ENCODE data around the gene C10orf90. TPM values are rescaled to one million over a fixed set of nuclear protein-coding genes. Genes with fewer than 3 reads are reported as not detected.

The C10orf90 gene
- total and polyA plus RNA-seq, 4 donors: 0.05 to 0.25 TPM; not detected in 2

DNA sequence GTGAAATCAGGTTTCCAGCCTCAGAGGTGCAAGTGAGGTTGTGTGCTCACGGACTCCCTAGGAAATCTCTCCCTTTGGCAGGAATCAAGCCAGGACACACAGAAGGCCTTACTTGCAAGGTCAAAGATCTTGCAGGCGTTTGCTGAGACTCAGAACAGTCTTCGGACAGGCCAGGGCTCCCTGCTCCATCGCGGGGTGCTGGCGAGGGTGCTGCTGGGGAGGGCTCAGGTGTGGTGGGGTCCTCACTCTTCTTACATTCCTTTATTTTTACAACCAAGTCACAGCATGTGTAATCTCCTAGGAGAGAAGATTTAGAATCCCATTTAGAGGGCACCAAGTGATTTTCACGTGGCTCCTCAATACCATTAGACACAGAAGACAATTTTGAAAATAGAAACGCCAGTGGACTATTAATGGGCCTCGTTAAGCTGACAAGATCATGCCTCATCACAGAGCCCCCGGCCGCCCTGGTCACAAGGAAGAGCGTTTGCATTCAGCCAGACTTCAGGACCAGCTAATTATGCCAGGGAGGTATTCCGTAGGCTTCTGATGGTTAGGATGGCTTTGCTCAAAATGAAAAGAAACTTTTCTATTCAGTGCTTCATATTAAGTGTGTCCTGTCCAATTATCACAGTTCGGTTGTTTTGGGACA is 209.1 kb downstream of the C10orf90 start (continued):
- TF ChIP-seq, protein P1, sequence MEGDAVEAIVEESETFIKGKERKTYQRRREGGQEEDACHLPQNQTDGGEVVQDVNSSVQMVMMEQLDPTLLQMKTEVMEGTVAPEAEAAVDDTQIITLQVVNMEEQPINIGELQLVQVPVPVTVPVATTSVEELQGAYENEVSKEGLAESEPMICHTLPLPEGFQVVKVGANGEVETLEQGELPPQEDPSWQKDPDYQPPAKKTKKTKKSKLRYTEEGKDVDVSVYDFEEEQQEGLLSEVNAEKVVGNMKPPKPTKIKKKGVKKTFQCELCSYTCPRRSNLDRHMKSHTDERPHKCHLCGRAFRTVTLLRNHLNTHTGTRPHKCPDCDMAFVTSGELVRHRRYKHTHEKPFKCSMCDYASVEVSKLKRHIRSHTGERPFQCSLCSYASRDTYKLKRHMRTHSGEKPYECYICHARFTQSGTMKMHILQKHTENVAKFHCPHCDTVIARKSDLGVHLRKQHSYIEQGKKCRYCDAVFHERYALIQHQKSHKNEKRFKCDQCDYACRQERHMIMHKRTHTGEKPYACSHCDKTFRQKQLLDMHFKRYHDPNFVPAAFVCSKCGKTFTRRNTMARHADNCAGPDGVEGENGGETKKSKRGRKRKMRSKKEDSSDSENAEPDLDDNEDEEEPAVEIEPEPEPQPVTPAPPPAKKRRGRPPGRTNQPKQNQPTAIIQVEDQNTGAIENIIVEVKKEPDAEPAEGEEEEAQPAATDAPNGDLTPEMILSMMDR (IDR thresholded peaks at IDR 0.05; ENCODE audit: low read depth, low read length, missing input control): no peak
- TF ChIP-seq, protein P2, sequence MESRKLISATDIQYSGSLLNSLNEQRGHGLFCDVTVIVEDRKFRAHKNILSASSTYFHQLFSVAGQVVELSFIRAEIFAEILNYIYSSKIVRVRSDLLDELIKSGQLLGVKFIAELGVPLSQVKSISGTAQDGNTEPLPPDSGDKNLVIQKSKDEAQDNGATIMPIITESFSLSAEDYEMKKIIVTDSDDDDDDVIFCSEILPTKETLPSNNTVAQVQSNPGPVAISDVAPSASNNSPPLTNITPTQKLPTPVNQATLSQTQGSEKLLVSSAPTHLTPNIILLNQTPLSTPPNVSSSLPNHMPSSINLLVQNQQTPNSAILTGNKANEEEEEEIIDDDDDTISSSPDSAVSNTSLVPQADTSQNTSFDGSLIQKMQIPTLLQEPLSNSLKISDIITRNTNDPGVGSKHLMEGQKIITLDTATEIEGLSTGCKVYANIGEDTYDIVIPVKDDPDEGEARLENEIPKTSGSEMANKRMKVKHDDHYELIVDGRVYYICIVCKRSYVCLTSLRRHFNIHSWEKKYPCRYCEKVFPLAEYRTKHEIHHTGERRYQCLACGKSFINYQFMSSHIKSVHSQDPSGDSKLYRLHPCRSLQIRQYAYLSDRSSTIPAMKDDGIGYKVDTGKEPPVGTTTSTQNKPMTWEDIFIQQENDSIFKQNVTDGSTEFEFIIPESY (IDR thresholded peaks at IDR 0.05): no peak
- TF ChIP-seq TAF1 (conservative IDR thresholded peaks at IDR 0.05) (no peak), NR2F2 (IDR thresholded peaks at IDR 0.05) (no peak), EGR1 (IDR thresholded peaks at IDR 0.05; ENCODE audit: low read depth in 2 of 2) (no peak)

DNA sequence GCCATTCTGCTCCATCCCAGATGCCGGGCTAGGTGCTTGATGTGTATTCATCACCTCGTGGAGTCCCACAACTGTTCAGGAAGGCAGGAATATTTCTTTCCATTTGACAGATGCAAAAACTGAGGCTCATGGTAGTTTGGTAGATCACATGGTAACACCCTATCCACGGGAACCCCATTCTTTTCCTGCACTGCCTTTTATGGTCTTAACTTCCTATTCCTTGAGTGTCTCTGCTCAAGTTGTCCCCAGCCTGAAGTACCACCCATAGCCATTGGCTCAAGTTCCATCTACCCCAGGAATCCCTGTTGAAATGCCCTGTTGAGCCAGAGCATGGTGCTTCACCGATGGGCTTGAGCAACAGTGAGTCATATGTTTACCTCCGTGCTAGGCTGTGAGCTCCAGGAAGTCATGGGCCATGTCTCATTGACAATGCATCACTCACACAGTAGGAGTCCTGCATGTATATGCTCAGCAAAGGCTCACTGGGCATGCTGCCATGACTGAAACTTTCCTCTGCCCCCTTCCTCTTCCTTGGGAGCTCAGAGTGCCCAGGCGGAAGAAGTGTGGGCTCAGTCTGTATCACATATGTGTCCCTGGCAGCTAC is 210.5 kb downstream of the C10orf90 start:
- Histone ChIP-seq H3K36me3 (ENCODE audit: control insufficient read depth in 4 of 4, insufficient read depth in 3 of 4, low read depth in 1 of 4, low read length in 3 of 4) (no peaks in the 10 kb centered on the region), H3K9me3 (ENCODE audit: control insufficient read depth in 4 of 4, low read length in 3 of 4) (no peaks in the 10 kb centered on the region), H3K27me3 (ENCODE audit: control insufficient read depth in 4 of 4, insufficient read depth in 4 of 4, low read length in 3 of 4) (peaks cover 0 to 7% (median 2%) of the 10 kb centered on the region in 4 donors), H3K4me3 (ENCODE audit: low read depth in 1 of 3, low read length in 3 of 3) (no peak overlapping the region), H3K9ac (ENCODE audit: low read depth in 1 of 2, low read length in 2 of 2) (no peak overlapping the region), H3K4me1 (ENCODE audit: control insufficient read depth in 4 of 4, insufficient read depth in 4 of 4, low read length in 3 of 4) (no peaks in the 10 kb centered on the region), H3K27ac (ENCODE audit: low read depth in 1 of 2, low read length in 2 of 2) (no peak overlapping the region)
- TF ChIP-seq, protein P3, sequence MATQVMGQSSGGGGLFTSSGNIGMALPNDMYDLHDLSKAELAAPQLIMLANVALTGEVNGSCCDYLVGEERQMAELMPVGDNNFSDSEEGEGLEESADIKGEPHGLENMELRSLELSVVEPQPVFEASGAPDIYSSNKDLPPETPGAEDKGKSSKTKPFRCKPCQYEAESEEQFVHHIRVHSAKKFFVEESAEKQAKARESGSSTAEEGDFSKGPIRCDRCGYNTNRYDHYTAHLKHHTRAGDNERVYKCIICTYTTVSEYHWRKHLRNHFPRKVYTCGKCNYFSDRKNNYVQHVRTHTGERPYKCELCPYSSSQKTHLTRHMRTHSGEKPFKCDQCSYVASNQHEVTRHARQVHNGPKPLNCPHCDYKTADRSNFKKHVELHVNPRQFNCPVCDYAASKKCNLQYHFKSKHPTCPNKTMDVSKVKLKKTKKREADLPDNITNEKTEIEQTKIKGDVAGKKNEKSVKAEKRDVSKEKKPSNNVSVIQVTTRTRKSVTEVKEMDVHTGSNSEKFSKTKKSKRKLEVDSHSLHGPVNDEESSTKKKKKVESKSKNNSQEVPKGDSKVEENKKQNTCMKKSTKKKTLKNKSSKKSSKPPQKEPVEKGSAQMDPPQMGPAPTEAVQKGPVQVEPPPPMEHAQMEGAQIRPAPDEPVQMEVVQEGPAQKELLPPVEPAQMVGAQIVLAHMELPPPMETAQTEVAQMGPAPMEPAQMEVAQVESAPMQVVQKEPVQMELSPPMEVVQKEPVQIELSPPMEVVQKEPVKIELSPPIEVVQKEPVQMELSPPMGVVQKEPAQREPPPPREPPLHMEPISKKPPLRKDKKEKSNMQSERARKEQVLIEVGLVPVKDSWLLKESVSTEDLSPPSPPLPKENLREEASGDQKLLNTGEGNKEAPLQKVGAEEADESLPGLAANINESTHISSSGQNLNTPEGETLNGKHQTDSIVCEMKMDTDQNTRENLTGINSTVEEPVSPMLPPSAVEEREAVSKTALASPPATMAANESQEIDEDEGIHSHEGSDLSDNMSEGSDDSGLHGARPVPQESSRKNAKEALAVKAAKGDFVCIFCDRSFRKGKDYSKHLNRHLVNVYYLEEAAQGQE (IDR thresholded peaks at IDR 0.05): no peak
- TF ChIP-seq, protein P4, sequence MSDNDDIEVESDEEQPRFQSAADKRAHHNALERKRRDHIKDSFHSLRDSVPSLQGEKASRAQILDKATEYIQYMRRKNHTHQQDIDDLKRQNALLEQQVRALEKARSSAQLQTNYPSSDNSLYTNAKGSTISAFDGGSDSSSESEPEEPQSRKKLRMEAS (IDR thresholded peaks at IDR 0.05): no peak
- no peak for TF ChIP-seq HNF4G (IDR thresholded peaks at IDR 0.05)
- no peak for TF ChIP-seq NR2F2 (IDR thresholded peaks at IDR 0.05)
- TF ChIP-seq, protein P1 (IDR thresholded peaks at IDR 0.05; ENCODE audit: low read depth, low read length, missing input control): no peak
- no peak for TF ChIP-seq RXRA (IDR thresholded peaks at IDR 0.05)
- TF ChIP-seq HNF4A (conservative IDR thresholded peaks at IDR 0.05): no peak
- TF ChIP-seq, protein P5, sequence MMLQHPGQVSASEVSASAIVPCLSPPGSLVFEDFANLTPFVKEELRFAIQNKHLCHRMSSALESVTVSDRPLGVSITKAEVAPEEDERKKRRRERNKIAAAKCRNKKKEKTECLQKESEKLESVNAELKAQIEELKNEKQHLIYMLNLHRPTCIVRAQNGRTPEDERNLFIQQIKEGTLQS (IDR thresholded peaks at IDR 0.05): no peak
- no peak for TF ChIP-seq RAD21 (IDR thresholded peaks at IDR 0.05)
- TF ChIP-seq, protein P2 (IDR thresholded peaks at IDR 0.05): no peak
- TF ChIP-seq EGR1 (IDR thresholded peaks at IDR 0.05; ENCODE audit: low read depth in 2 of 2): no peak
- TF ChIP-seq GABPA (IDR thresholded peaks at IDR 0.05 in 1 of 2, conservative IDR thresholded peaks at IDR 0.05 in 1 of 2): no peak
- TF ChIP-seq JUND (IDR thresholded peaks at IDR 0.05): no peak
- no peak for TF ChIP-seq TAF1 (conservative IDR thresholded peaks at IDR 0.05)
- TF ChIP-seq FOXA1 (IDR thresholded peaks at IDR 0.05): no peak
- no peak for TF ChIP-seq YY1 (IDR thresholded peaks at IDR 0.05)
- TF ChIP-seq FOXA2 (IDR thresholded peaks at IDR 0.05): no peak
- TF ChIP-seq SP1 (IDR thresholded peaks at IDR 0.05): no peak
- WGBS: 77% methylated on average over 6 of the region's 6 CpGs
- DNase-seq (ENCODE audit: low spot score): no peak

Measured in liver (tissue), 9 donors.